MM.1S (cell line): ENCODE results near the gene PSMC3IP.
A peak's percentile ranks its signal among the peaks of the same experiment; 100 is the strongest.

Source experiments
- DNase-seq: peaks from one replicate; pipeline ENCODE4 v3.0.0-alpha.2; 2015
- H2AFZ ChIP-seq: fragments of 300-600 bp; sonication (generic); 2 replicates; pipeline ENCODE4 v1.6.0; 2016; ENCODE audit warnings: antibody characterized with exemption, low read length
- H3F3A ChIP-seq: fragments of 300-600 bp; sonication (generic); 2 replicates; pipeline ENCODE4 v1.6.1; 2016; ENCODE audit warnings: mild to moderate bottlenecking, antibody characterized with exemption, low read length, moderate library complexity, mixed read lengths; ENCODE audit not compliant: insufficient read depth
- H3K27ac ChIP-seq: fragments of 300-600 bp; sonication (generic); 2 replicates; pipeline ENCODE4 v1.5.1; 2016; ENCODE audit warnings: mild to moderate bottlenecking, low read length
- H3K27me3 ChIP-seq: fragments of 300-600 bp; sonication (generic); replicated peaks from 2 replicates; pipeline ENCODE4 v1.6.0; 2016; ENCODE audit warnings: low read length; ENCODE audit not compliant: insufficient read depth
- H3K36me3 ChIP-seq: fragments of 300-600 bp; sonication (generic); replicated peaks from 2 replicates; pipeline ENCODE4 v1.6.1; 2016; ENCODE audit warnings: mild to moderate bottlenecking, low read length, mixed read lengths; ENCODE audit not compliant: insufficient read depth
- H3K4me1 ChIP-seq: fragments of 300-600 bp; sonication (generic); 2 replicates; pipeline ENCODE4 v1.6.1; 2016; ENCODE audit warnings: low read length, mixed read lengths
- H3K4me2 ChIP-seq: fragments of 300-600 bp; sonication (generic); 2 replicates; pipeline ENCODE4 v1.6.0; 2016; ENCODE audit warnings: low read depth, low read length
- H3K4me3 ChIP-seq: fragments of 300-600 bp; sonication (generic); 2 replicates; pipeline ENCODE4 v1.5.1; 2016; ENCODE audit warnings: low read length, mixed read lengths
- H3K79me2 ChIP-seq: fragments of 300-600 bp; sonication (generic); 2 replicates; pipeline ENCODE4 v1.6.1; 2016; ENCODE audit warnings: mixed run types, low read length, mixed read lengths
- H3K9ac ChIP-seq: fragments of 300-600 bp; sonication (generic); 2 replicates; pipeline ENCODE4 v1.6.1; 2016; ENCODE audit warnings: low read length, mixed read lengths
- H3K9me2 ChIP-seq: fragments of 300-600 bp; sonication (generic); replicated peaks from 2 replicates; pipeline ENCODE4 v1.6.1; 2016; ENCODE audit warnings: mild to moderate bottlenecking, low read length, mixed read lengths; ENCODE audit not compliant: insufficient read depth
- H3K9me3 ChIP-seq: fragments of 300-600 bp; sonication (generic); replicated peaks from 2 replicates; pipeline ENCODE4 v1.6.1; 2016; ENCODE audit warnings: mild to moderate bottlenecking, low read length, mixed read lengths; ENCODE audit not compliant: insufficient read depth
- H4K20me1 ChIP-seq: fragments of 300-600 bp; sonication (generic); 2 replicates; pipeline ENCODE4 v1.6.1; 2016; ENCODE audit warnings: mild to moderate bottlenecking, low read length, moderate library complexity, mixed read lengths; ENCODE audit not compliant: insufficient read depth
- CTCF ChIP-seq: fragments of 300-600 bp; sonication (generic); IDR thresholded peaks from 2 replicates; pipeline ENCODE4 v1.5.1; 2016; ENCODE audit warnings: antibody characterized with exemption, low read length, mixed read lengths
- EZH2 ChIP-seq: fragments of 300-600 bp; sonication (generic); optimal IDR thresholded peaks from 2 replicates; pipeline ENCODE3; 2017; ENCODE audit warnings: low read depth, mild to moderate bottlenecking, antibody characterized with exemption, low read length, mixed read lengths
- EZH2phosphoT487 ChIP-seq: fragments of 300-600 bp; sonication (generic); IDR thresholded peaks from 2 replicates; pipeline ENCODE4 v1.6.1; 2018; ENCODE audit warnings: antibody characterized with exemption, low read length

The PSMC3IP gene

GRCh38 chr17:42562388-42563142 is 15.0 kb downstream of the PSMC3IP start:
- Histone ChIP-seq H3K4me3 (peak overlapping the region; percentile 93), H3K27me3 (no peaks in the 10 kb centered on the region), H2AFZ (no peak overlapping the region), H4K20me1 (no peaks in the 10 kb centered on the region), H3K9me3 (no peaks in the 10 kb centered on the region), H3K4me1 (peaks cover 17% of the 10 kb centered on the region), H3K9me2 (no peaks in the 10 kb centered on the region), H3K27ac (peak overlapping the region; percentile 58; the same call in 1 of the 2 replicates), H3F3A (peaks cover 13% of the 10 kb centered on the region; the same call in 1 of the 2 replicates), H3K9ac (peak overlapping the region; percentile 91), H3K4me2 (peak overlapping the region; percentile 90), H3K36me3 (no peaks in the 10 kb centered on the region), H3K79me2 (peaks cover 43% of the 10 kb centered on the region)
- DNase-seq, result no peak
- TF ChIP-seq CTCF (no peak), EZH2 (no peak), EZH2phosphoT487 (no peak)

GRCh38 chr17:42561897-42562387 is 15.6 kb downstream of the PSMC3IP start, which contains the start of gene COASY:
TSS of gene COASY (plus strand) at chr17:42562148. CDS start at chr17:42562623, 475 bp downstream.
- Histone ChIP-seq H3K9me2 (no peaks in the 10 kb centered on the region), H3K27ac (peak within 1 kb of the TSS; percentile 58; the same call in 1 of the 2 replicates), H2AFZ (peak within 1 kb of the TSS; percentile 66), H3K4me1 (peaks cover 17% of the 10 kb centered on the region), H3K36me3 (no peaks in the 10 kb centered on the region), H3F3A (peaks cover 13% of the 10 kb centered on the region; the same call in 1 of the 2 replicates), H3K9ac (peak within 1 kb of the TSS; percentile 91), H3K27me3 (no peaks in the 10 kb centered on the region), H4K20me1 (no peaks in the 10 kb centered on the region), H3K4me3 (peak within 1 kb of the TSS; percentile 93), H3K79me2 (peaks cover 36% of the 10 kb centered on the region), H3K4me2 (peak within 1 kb of the TSS; percentile 90), H3K9me3 (no peaks in the 10 kb centered on the region)
- DNase-seq, result peak; percentile 98
- TF ChIP-seq EZH2 (no peak), CTCF (no peak), EZH2phosphoT487 (no peak)

GRCh38 chr17:42560246-42560645 is 17.3 kb downstream of the PSMC3IP start:
- DNase-seq, result no peak
- H3K27me3 ChIP-seq, result no peaks in the 10 kb centered on the region
- no peaks in the 10 kb centered on the region for H3K9me3 ChIP-seq
- no peak overlapping the region for H3K27ac ChIP-seq
- H3K9ac ChIP-seq, result no peak overlapping the region
- H3K4me2 ChIP-seq, result no peak overlapping the region
- no peaks in the 10 kb centered on the region for H3K9me2 ChIP-seq
- no peaks in the 10 kb centered on the region for H3K36me3 ChIP-seq
- peaks cover 7% of the 10 kb centered on the region; the same call in 1 of the 2 replicates for H3F3A ChIP-seq
- H3K4me3 ChIP-seq, result no peak overlapping the region
- H4K20me1 ChIP-seq, result no peaks in the 10 kb centered on the region
- TF ChIP-seq CTCF (no peak), EZH2 (no peak), EZH2phosphoT487 (no peak)
- peaks cover 30% of the 10 kb centered on the region for H3K79me2 ChIP-seq
- H3K4me1 ChIP-seq, result peaks cover 10% of the 10 kb centered on the region
- H2AFZ ChIP-seq, result no peak overlapping the region
